ENCODE data around the gene THSD4. TPM values are rescaled to one million over a fixed set of nuclear protein-coding genes. Genes with fewer than 3 reads are reported as not detected.

Gene THSD4
- total and polyA plus RNA-seq, 2 of the 4 experiments (the other 2 are of a cell fraction): 25.5 to 31.1 TPM

DNA sequence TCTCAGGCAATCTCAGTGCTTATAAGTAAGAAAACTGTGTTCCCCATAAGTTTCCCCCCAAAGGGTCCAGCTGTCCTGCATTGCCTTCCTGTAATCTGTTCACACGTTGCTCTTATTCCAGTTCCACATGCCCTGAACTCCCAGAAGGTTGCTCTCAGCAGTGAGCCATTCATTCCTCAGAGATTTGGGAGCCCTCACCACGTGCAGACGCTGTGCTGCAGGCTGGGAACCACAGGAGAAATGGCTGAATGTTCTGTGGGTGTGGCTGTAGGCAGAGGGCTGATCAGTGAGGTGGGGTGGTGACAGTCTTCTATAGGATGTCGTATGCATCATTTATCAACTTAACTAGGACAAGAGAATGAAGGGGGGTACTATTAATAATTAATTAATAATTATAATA lies 3.3 kb upstream of the THSD4 start:
- CTCF ChIA-PET: interaction anchor here (0.6 to 1.0 kb wide), 4 partner anchors 8 to 219 kb away, joined by 3 read pairs; partner anchors contain the start of gene LRRC49
- H4K91ac ChIP-seq (ENCODE audit: insufficient read depth, low read depth, low read length): peak overlapping the region; percentile 33; the same call in 1 of the 2 replicates
- TF ChIP-seq, protein P1, sequence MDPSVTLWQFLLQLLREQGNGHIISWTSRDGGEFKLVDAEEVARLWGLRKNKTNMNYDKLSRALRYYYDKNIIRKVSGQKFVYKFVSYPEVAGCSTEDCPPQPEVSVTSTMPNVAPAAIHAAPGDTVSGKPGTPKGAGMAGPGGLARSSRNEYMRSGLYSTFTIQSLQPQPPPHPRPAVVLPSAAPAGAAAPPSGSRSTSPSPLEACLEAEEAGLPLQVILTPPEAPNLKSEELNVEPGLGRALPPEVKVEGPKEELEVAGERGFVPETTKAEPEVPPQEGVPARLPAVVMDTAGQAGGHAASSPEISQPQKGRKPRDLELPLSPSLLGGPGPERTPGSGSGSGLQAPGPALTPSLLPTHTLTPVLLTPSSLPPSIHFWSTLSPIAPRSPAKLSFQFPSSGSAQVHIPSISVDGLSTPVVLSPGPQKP (IDR thresholded peaks at IDR 0.05; ENCODE audit: borderline replicate concordance, low read depth, low read length): no peak
- TF ChIP-seq RAD21 (IDR thresholded peaks at IDR 0.05; ENCODE audit: low read length) (no peak), NFE2L2 (IDR thresholded peaks at IDR 0.05; ENCODE audit: low read depth, low read length) (no peak), MXI1 (IDR thresholded peaks at IDR 0.05; ENCODE audit: borderline replicate concordance, low read depth, low read length) (no peak), FOS (IDR thresholded peaks at IDR 0.05; ENCODE audit: low read depth, low read length) (no peak), CEBPB (IDR thresholded peaks at IDR 0.05; ENCODE audit: low read depth, low read length) (no peak), CHD1 (IDR thresholded peaks at IDR 0.05; ENCODE audit: low read depth, low read length) (no peak), MAZ (IDR thresholded peaks at IDR 0.05; ENCODE audit: borderline replicate concordance, low read depth, low read length) (no peak), SMC3 (IDR thresholded peaks at IDR 0.05; ENCODE audit: low read depth, low read length) (no peak), RCOR1 (IDR thresholded peaks at IDR 0.05; ENCODE audit: insufficient replicate concordance, low read length) (no peak), BHLHE40 (IDR thresholded peaks at IDR 0.05; ENCODE audit: low read depth, low read length) (no peak), POLR2A (IDR thresholded peaks at IDR 0.05; ENCODE audit: low read depth, low read length) (no peak), MAFK (IDR thresholded peaks at IDR 0.05; ENCODE audit: low read depth, low read length) (no peak), RFX5 (IDR thresholded peaks at IDR 0.05; ENCODE audit: low read depth, low read length) (no peak)
- TF ChIP-seq, protein P2, sequence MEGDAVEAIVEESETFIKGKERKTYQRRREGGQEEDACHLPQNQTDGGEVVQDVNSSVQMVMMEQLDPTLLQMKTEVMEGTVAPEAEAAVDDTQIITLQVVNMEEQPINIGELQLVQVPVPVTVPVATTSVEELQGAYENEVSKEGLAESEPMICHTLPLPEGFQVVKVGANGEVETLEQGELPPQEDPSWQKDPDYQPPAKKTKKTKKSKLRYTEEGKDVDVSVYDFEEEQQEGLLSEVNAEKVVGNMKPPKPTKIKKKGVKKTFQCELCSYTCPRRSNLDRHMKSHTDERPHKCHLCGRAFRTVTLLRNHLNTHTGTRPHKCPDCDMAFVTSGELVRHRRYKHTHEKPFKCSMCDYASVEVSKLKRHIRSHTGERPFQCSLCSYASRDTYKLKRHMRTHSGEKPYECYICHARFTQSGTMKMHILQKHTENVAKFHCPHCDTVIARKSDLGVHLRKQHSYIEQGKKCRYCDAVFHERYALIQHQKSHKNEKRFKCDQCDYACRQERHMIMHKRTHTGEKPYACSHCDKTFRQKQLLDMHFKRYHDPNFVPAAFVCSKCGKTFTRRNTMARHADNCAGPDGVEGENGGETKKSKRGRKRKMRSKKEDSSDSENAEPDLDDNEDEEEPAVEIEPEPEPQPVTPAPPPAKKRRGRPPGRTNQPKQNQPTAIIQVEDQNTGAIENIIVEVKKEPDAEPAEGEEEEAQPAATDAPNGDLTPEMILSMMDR (conservative IDR thresholded peaks at IDR 0.05; ENCODE audit: low read depth, low read length): no peak
- TF ChIP-seq, protein P3, sequence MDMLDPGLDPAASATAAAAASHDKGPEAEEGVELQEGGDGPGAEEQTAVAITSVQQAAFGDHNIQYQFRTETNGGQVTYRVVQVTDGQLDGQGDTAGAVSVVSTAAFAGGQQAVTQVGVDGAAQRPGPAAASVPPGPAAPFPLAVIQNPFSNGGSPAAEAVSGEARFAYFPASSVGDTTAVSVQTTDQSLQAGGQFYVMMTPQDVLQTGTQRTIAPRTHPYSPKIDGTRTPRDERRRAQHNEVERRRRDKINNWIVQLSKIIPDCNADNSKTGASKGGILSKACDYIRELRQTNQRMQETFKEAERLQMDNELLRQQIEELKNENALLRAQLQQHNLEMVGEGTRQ (IDR thresholded peaks at IDR 0.05; ENCODE audit: low read depth, low read length): no peak
- H2AFZ ChIP-seq (replicated peaks; ENCODE audit: low read length, poor library complexity): peak overlapping the region; percentile 57
- ATAC-seq (ENCODE audit: low read depth) (no peak), DNase-seq (no peak)
- 0 out of 2 replicates have a peak overlapping the region, but pooled peaks have one; percentile 21 for H2AK5ac ChIP-seq (ENCODE audit: low read depth, low read length)
- H2BK15ac ChIP-seq (ENCODE audit: low read depth, low read length): no peak overlapping the region
- H4K5ac ChIP-seq (ENCODE audit: low read depth, low read length): peak overlapping the region; percentile 49; the same call in 1 of the 2 replicates
- no peak overlapping the region for H3K4me3 ChIP-seq (ENCODE audit: insufficient read depth, low read depth, low read length)
- H3K14ac ChIP-seq (replicated peaks; ENCODE audit: low read depth, low read length): peak overlapping the region; percentile 41; the same call in 1 of the 2 replicates
- H2BK120ac ChIP-seq (ENCODE audit: low read depth, low read length): peak overlapping the region; percentile 80
- H3K9me1 ChIP-seq (ENCODE audit: insufficient read depth, low read length): peaks cover 10% of the 10 kb centered on the region; the same call in 1 of the 2 replicates
- no peak overlapping the region for H3K27ac ChIP-seq (ENCODE audit: insufficient read depth, low read length)
- dilution Hi-C loops (cut with HindIII; ENCODE audit: low sequenced_read_pairs, unreplicated experiment): no loop called here
- H3K4me1 ChIP-seq (ENCODE audit: control insufficient read depth, insufficient read depth, low read length): peaks cover 18% of the 10 kb centered on the region
- no peak overlapping the region for H2AK9ac ChIP-seq (replicated peaks; ENCODE audit: low read depth, low read length, poor library complexity)
- intact Hi-C loops (cut with micrococcal nuclease): no loop called here
- peaks cover 4 to 18% of the 10 kb centered on the region in 2 experiments; a peak in 2 of 4 replicates for H3K79me1 ChIP-seq (ENCODE audit: low read depth in 1 of 2, low read length in 2 of 2)
- no peak overlapping the region for H3K23ac ChIP-seq (ENCODE audit: low read depth, low read length)
- no CpG with 5 or more reads among the region's 4 CpGs for WGBS, 2 experiments (ENCODE audit: extremely low coverage in 2 of 2, insufficient read length in 1 of 2)
- peak overlapping the region; percentile 66 for H2BK20ac ChIP-seq (ENCODE audit: low read depth, low read length)
- in situ Hi-C loops (cut with MboI; ENCODE audit: low sequenced_read_pairs): loop anchor here (5.0 kb wide), 3 partner anchors 100 to 695 kb away; no protein-coding TSS in a partner anchor
- H3K9me3 ChIP-seq (ENCODE audit: control insufficient read depth, insufficient read depth, low read length): no peaks in the 10 kb centered on the region
- no peak overlapping the region for H3K4me2 ChIP-seq (ENCODE audit: low read depth, low read length)
- no TSS peak for BruUV-seq (replicated peaks)
- H2BK5ac ChIP-seq (ENCODE audit: low read depth, low read length, poor library complexity, severe bottlenecking): peak overlapping the region; percentile 9
- no peaks in the 10 kb centered on the region for H3K36me3 ChIP-seq (ENCODE audit: control insufficient read depth, insufficient read depth, low read length)
- no peak overlapping the region for H3K56ac ChIP-seq (ENCODE audit: extremely low read depth, insufficient read depth, low read length)
- no peaks in the 10 kb centered on the region for H3K27me3 ChIP-seq (ENCODE audit: control insufficient read depth, insufficient read depth, low read length)
- H3K4ac ChIP-seq (ENCODE audit: low read depth, low read length): peak overlapping the region; percentile 72; the same call in 1 of the 2 replicates
- H3K18ac ChIP-seq (ENCODE audit: low read depth, low read length): peak overlapping the region; percentile 50; the same call in 1 of the 2 replicates
- H4K20me1 ChIP-seq (ENCODE audit: insufficient read depth, low read length): no peaks in the 10 kb centered on the region
- H3K9ac ChIP-seq (ENCODE audit: low read depth, low read length): no peak overlapping the region
- peak overlapping the region in 1 of 2 experiments; percentile 68; a peak in 2 of 4 replicates for H4K8ac ChIP-seq (ENCODE audit: low read depth in 2 of 2, low read length in 2 of 2)
- POLR2A ChIA-PET (ENCODE audit: unreplicated experiment): no interaction called here

Measured in IMR-90 (cell line).